K562 (cell line): ENCODE measurements around the gene SSU72.

Experiments
- BACH1 ChIP-seq: fragments of 200-800 bp; sonication (Bioruptor generic); IDR thresholded peaks from 2 replicates; pipeline ENCODE4 v1.6.1; 2016; ENCODE audit warnings: missing genetic modification characterization, missing compliant biosample characterization
- CBX2 ChIP-seq: fragments of 200-600 bp; sonication (generic); IDR thresholded peaks from one replicate; pipeline ENCODE4 v1.6.1; 2012; ENCODE audit warnings: mild to moderate bottlenecking, low read length, inconsistent platforms; ENCODE audit not compliant: insufficient read depth, poor library complexity, severe bottlenecking
- CBX5 ChIP-seq: IDR thresholded peaks from 2 replicates; pipeline ENCODE4 v1.6.1; 2014; ENCODE audit warnings: low read depth, borderline replicate concordance
- MLX ChIP-seq, 2 experiments: fragments of 450-650 bp in 1 of 2; sonication (generic) in 1 of 2; formaldehyde crosslinking; conservative IDR thresholded peaks; 2 replicates each; pipeline versions ENCODE4 v1.4.0 to v1.8.1; 2020 to 2022; ENCODE audit warnings: mild to moderate bottlenecking in 1 of 2, missing genetic modification reagents in 1 of 2
- POLR2A ChIP-seq: fragments of 450-650 bp; conservative IDR thresholded peaks from 2 replicates; pipeline ENCODE4 v1.6.1; 2016
- YBX1 ChIP-seq: fragments of 450-650 bp; IDR thresholded peaks from 2 replicates; pipeline ENCODE4 v1.7.1; 2016; ENCODE audit warnings: mild to moderate bottlenecking
- ZKSCAN8 ChIP-seq: fragments of 200-800 bp; sonication (Bioruptor generic); IDR thresholded peaks from 2 replicates; pipeline ENCODE4 v1.6.1; 2016; ENCODE audit warnings: missing genetic modification characterization, missing compliant biosample characterization

DNA sequence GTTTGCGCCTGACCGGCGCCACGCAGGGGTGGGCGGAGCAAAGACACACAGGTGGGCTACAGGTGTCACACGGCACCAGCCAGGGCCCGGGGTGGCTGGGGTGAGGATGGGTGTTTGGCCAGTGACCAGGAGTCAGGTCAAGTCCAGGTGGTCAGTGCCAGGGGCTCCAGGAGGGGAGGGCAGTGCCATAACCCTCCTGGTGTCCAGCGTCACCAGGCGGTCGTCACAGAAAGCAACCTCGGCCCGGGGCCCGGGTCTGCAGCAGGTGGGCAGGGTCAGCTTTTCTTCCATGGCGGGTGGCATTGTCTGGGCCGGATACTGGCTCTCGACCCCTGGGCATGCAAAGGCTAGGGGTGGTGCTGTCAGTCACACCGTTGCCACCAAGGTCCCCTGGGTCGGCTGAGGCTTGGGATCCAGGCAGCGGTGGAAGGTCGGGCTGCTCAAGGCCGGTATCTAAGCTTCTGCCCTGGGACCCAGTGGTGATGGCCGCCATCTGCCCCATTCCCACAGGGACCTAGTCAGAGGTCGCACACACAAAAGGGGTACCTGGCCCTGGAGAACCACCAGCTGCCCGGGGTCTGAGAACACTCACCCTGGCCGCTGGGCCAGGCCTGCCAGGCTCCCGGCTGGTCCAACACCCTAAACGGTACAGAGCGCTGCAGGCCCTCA, 23.5 kb upstream of the SSU72 start:
- TF ChIP-seq POLR2A, result no peak
- no peak for TF ChIP-seq YBX1
- TF ChIP-seq CBX2, result no peak
- TF ChIP-seq CBX5, result no peak
- TF ChIP-seq ZKSCAN8 (CRISPR knock-in tag), result no peak
- TF ChIP-seq MLX (CRISPR knock-in tag; conservative IDR thresholded peaks at IDR 0.05), result no peak
- TF ChIP-seq BACH1, result no peak
